NCI-H510A (cell line): ENCODE results near the gene PLCG2.
"Not testable (repeated sequence)": the region's sequence is repeated elsewhere in the genome, so short reads cannot be mapped to it uniquely, and the experiment has no call there.

ENCODE experiments used
- DNase-seq: peaks from one replicate; lab custom pipeline; 2025; lab: John Stamatoyannopoulos, UW

The PLCG2 gene

GRCh38 chr16:81846105-81846504, 67.0 kb downstream of the PLCG2 start:
- no peak for DNase-seq

DNA sequence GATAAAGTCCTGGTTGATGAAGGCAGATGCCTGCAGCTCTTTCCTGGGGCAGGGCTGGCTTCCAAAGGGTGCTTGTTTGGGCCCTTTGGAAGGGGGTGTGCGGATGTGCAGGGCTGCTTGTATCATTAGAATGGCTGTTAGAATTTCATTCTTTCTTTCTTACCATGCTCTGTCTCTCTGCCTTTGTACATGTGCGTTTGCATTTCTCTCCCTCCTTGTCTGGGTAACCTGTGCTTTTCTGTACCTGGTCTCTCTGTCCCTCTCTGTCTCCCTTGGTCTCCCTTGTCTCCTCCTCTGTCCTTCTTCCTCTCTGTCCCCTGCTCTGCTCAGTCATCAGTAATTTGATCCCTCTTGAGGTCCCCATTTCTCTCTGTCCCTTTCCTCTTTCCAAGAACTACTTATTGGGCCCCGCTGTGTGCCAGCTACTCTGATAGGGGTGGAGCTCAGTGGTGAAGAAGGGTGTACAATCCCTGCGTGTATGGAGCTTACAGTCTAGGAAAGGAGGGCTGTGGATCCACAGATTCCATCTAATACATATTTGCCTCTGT, 69.3 kb downstream of the PLCG2 start:
- peak; percentile 56 for DNase-seq

DNA sequence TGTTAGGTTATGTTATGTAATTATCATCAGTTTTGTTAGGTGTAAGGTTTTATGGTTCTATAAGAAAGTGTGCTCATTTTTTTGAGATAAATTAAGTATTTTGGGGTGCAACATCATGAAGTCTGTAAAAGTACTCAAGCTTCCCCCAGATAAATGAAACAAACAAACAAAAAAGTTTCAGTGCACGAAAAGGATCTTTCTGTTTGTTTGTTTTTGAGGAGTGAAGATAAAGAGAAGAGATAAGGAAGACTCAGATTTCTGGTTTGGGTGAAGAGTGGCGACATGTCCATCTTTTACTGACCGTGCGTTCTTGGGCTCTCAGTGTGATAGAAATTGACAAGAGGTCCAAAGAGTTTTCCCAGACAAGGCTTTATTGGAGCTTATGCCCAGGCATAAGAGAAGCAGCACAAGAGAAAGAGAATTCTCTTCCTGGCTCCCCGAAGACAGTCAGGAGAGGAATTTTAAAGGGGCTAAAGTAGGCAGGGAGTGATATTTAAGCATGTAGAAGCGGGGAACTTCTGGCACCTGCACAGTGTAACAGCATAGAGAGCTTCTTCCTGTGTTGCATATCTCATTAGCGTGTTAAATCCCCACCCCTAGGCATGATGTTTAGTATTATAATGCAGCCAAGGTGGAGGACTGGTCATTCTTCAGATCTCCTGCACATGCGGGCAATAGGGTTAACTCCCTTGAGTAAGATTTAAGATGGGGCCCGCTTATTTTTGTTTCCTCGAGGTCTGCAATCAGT, 71.3 kb downstream of the PLCG2 start:
- no peak for DNase-seq

- DNase-seq: no peak
Measured at GRCh38 chr16:81852347-81852746, 73.3 kb downstream of the PLCG2 start.

DNA sequence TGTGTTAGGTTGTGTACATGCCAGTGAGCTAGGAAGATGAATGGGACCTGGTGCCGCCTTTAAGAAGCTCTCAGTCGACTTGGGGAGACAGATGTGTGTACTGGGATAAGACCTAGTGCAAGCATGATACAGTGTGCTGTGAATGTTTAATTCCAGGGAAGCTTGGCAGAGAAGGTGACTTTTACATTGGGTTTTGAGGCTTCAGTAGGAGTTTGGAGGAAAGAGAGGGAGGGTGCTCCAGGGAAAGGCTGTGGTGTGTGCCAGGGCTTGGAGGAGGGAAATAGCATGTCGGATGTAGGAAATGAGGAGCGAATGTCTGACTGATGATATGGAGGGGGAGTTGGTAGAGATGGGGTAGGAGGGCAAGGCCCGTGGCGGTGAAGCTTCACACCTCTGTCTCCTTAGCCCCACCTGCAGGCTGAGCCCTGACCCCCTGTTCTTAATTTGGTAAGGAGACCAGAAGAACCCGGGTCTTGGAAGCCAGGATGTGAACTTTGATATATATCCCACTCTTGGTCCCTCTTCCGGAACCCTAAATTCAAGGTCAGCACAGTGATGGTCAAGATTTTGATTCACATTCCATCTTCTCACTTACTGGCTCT, 76.6 kb downstream of the PLCG2 start:
- no peak for DNase-seq

DNA sequence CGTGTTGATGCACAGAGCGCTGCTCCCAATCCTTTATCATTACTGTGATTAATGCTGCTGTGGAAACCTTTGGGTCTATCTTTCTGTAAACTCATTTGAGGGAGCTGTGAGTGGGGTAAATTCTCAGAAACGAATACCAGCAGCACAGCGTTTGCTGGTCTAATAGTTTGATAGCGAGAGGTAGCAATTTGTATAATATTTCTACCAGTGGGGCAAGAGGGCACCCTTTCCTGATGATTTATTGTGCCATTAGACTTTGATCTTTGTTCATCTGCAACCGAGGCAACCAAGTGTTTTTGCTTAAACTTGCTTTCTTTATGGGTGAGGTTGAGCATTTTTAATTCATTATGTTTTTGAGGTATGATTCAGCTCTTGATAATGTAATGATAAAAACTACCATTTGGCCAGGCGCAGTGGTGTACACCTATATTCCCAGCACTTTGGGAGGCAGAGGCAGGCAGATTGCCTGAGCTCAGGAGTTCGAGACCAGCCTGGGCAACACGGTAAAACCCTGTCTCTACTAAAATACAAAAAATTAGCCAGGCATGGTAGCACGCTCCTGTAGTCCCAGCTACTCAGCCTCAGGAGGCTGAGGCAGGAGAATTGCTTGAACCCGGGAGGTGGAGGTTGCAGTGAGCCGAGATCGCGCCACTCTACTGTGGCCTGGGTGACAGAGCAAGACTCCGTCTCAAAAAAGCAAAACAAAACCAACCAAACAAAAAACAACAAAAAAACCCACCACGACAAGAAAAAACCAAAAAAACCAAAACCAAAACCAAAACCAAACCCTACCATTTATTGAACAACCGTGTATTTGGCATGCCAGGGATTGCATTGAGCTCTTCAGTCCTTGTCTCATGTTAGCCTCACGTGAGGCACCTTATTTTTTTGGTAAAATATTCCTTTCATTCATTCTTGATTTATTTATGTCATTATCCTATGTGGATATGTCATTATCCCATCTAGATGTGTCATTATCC, 81.5 kb downstream of the PLCG2 start:
- no peak for DNase-seq

- no peak for DNase-seq
Measured at GRCh38 chr16:81861503-81861902, 82.4 kb downstream of the PLCG2 start.

DNA sequence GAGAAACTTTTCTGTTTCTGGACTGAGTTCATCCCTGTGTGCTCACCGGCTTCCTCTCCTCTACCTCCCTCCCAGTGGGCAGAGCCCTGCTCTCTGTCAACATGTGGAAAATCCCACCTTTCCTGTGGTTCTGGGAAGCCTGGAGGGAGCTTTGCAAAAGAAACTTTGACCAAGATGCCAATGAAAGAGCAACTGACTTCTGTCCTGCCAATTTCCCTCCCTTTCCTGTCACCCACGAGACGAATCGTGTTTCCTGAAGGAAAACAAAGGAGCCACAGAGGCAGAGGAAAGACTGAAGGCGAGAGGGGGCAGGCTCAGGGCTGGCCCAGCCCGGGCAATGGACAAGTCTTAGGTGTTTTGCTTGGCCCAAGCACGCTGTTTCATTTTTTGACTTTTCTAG, 82.8 kb downstream of the PLCG2 start:
- no peak for DNase-seq

- DNase-seq: no peak
Measured at GRCh38 chr16:81863630-81864352, 84.7 kb downstream of the PLCG2 start.

DNA sequence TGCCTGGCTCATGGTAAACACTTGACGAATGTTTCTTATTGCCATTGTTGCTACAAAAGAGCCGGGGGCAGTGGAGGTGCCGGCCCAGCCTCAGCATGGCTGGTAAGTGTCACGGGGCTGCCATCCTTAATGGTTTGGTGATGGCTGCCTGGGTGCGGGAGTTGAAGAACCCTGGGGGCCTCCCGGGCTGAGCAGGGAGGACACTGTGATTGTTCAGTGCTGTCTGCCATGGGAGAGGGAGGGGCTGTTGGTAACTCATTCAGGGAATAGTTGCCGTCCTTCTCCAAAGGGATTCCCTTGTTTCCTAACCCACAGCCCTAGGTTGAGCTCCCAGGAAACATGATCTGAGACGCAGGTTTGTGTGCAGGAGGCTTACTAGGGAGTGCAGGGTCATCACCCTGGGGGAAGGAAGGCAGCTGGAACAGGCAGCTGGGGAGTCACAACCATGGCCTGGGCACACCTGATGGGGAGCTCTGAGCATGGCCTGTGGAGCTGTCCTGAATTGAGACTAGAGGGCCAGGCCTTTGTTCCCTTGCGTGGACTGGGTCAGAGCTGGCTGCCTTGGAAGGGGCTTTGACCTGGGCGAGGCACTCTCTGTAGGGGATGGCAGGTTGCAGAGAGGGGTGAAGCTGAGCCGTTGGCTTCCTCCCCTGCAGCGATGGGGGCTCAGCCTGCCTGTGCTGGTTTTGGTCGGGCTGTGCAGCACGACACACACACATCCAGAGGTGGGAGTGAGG, 85.7 kb downstream of the PLCG2 start:
- DNase-seq: peak; percentile 13

DNA sequence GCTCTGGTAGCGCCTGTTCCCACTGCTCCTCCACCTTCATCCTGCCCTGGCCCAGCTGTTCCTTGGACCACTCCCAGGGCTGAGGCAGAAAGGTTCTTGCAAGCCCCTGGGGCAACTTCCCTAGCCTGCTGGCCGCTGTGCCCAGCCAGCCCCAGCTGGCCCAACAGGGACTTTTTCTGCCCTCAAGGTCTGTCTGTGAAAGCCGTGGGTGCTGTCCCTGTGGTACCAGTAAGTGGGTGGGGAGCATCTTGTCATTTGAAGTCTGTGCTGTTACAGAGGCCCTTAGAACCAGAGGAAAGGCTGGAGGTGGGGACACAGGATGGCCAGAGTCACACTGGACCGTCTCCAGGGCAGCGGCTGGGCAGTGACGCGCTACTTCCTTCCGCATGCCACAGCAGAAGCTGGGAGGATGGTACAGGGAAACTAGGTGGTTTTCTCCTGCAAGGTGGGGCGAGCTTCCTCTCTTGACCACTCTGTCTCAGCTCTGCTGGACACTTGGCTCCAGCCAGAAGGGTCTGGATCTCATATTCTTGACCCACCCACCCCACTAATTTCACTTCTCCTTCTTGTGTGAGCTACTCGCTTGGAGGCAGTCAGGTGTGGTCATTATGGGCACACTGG, 87.8 kb downstream of the PLCG2 start:
- no peak for DNase-seq

GRCh38 chr16:81868057-81868748, 89.1 kb downstream of the PLCG2 start:
- DNase-seq: no peak

DNA sequence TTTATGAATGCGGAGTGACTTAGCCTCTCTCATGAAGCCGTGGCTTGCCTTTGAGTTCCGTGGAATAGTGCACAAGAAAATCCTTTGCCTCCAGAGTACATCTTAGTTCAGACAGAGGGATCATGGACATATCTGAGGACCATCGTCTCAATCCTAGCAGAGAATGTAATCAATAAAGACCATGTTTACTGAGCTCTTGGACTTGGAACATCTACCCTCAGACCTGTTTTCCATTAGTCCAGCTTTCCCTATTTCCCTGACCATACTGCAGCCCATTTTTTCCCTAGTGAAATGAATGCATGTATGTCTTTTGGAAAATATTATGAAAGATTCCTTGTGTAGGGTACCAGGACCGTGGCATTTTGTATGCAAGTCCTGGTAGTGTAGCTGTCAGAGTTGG, 90.2 kb downstream of the PLCG2 start:
- no peak for DNase-seq

DNA sequence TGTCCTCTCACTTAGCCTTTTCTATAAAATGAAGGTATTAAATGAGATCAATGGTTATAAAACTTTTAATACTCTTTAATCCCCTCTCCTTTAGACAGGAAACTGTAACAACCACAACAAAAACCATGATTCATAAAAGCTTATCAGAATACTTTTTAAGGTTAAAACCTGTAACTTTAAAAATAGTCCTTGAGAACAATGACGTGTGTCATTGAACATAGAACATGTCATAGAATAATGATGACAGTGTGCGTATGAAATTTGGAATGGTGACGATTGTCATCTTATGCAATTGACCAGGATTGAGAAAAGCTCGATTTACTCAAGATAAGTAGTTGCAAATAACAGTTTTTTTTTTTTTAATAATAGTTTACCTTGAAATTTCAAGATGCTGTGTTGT, 94.1 kb downstream of the PLCG2 start:
- DNase-seq: no peak

GRCh38 chr16:81873843-81874752, 95.0 kb downstream of the PLCG2 start:
- DNase-seq: no peak

DNA sequence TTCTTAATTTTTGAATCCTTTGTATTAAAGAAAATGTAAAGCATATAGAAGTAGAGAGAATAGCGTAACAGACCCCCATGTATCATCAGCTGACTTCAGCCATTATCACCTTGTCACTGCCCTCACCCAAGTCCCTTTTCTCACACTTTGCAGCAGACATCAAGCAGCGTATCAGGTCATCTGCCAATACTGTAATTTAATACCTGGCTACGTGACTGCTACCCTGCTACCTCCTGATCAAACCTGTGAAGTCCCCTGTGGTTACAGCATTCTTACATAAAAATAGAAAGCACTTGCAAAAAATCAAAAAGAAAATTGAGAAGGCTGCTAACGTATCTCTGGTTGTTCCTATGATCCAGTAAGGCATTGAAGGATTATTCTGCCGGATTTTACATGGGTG, 96.4 kb downstream of the PLCG2 start:
- DNase-seq: no peak

DNA sequence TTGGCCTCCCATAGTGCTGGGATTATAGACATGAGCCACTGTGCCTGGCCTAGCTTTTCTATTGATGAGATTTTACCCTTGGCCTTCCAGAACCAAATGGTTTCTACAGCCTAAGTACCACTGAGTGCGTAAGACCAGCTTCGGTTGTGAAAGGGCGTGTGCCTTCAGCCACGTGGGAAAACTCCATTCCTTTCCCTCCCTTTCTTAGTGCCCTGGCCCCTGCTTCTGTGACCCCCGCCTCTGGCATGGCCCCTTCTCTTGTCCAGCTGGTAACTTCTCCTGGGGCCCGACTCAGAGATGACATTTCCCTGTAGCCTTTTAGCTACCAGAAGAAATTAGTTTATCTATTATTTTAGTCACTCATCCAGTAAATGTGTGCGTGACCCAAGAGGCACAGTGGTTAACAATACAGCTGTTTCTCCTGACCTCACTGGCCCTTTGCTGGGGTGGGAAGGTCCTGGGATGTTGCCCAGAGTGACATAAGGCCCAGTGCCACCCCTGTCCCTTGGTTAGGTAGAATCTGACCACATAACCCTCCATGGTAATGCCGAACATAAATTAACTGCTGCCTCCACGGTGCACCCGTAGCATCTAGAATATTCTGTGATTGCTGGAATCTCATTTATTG, 97.3 kb downstream of the PLCG2 start:
- DNase-seq: no peak

DNA sequence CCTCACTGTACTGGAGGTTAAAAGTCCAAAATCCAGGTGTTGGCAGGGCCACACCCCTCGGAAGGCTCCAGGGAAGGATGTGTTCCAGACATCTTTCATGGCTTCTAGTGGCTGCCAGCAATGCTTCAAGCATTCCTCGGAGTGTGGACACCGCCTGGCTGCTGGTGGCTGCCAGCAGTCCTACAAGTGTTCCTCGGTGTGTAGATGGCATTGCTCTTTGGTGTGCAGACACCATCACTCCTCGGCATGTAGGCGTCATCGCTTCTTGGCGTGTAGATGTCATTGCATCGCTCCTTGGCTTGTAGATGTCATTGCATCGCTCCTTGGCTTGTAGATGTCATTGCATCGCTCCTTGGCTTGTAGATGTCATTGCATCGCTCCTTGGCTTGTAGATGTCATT, 98.4 kb downstream of the PLCG2 start:
- not testable (repeated sequence) for DNase-seq
